Mesenchymal stem cell (in vitro differentiated cells and primary cell): Measurements from ENCODE around the gene HEXIM1.

Experiments used
- DNase-seq: peaks from one replicate; pipeline ENCODE4 v3.0.0-alpha.2; 2013
- H2AFZ ChIP-seq: one replicate; pipeline ENCODE4 v1.6.1; 2013; ENCODE audit warnings: low read depth, mild to moderate bottlenecking, control low read depth, inconsistent platforms, low read length, moderate library complexity
- H2AK5ac ChIP-seq: 2 replicates; pipeline ENCODE4 v1.6.1; 2013; ENCODE audit warnings: low read length, moderate library complexity, mild to moderate bottlenecking, inconsistent platforms; ENCODE audit not compliant: severe bottlenecking
- H2BK120ac ChIP-seq: one replicate; pipeline ENCODE4 v1.6.1; 2013; ENCODE audit warnings: low read depth, mild to moderate bottlenecking, inconsistent platforms, low read length, moderate library complexity
- H2BK12ac ChIP-seq, 2 experiments: one replicate each; pipeline ENCODE4 v1.6.1; 2013; ENCODE audit warnings: inconsistent platforms in 2 of 2, low read length in 2 of 2, mild to moderate bottlenecking in 2 of 2, moderate library complexity in 2 of 2, control low read depth in 1 of 2
- H2BK15ac ChIP-seq: one replicate; pipeline ENCODE4 v1.6.1; 2013; ENCODE audit warnings: mild to moderate bottlenecking, low read depth, inconsistent platforms; ENCODE audit not compliant: poor library complexity, severe bottlenecking
- H2BK5ac ChIP-seq: 2 replicates; pipeline ENCODE4 v1.6.1; 2013; ENCODE audit warnings: low read depth, mild to moderate bottlenecking, low read length, control low read depth, inconsistent platforms; ENCODE audit not compliant: poor library complexity, severe bottlenecking
- H3K14ac ChIP-seq, 2 experiments: one replicate each; pipeline ENCODE4 v1.6.1; 2013; ENCODE audit warnings: inconsistent platforms in 2 of 2, low read length in 2 of 2, control low read depth in 1 of 2, mild to moderate bottlenecking in 1 of 2, moderate library complexity in 1 of 2
- H3K18ac ChIP-seq, 2 experiments: one replicate each; pipeline ENCODE4 v1.6.1; 2013; ENCODE audit warnings: inconsistent platforms in 2 of 2, low read length in 2 of 2, control low read depth in 1 of 2, low read depth in 1 of 2, mild to moderate bottlenecking in 1 of 2
- H3K23ac ChIP-seq, 2 experiments: one replicate each; pipeline ENCODE4 v1.6.1; 2013; ENCODE audit warnings: inconsistent platforms in 2 of 2, low read length in 2 of 2, mild to moderate bottlenecking in 2 of 2, moderate library complexity in 2 of 2, control low read depth in 1 of 2
- H3K27ac ChIP-seq: 2 replicates; pipeline ENCODE4 v1.5.1; 2013; ENCODE audit warnings: mild to moderate bottlenecking, moderate library complexity, low read length, control low read depth, inconsistent platforms; ENCODE audit not compliant: poor library complexity, severe bottlenecking
- H3K27me3 ChIP-seq, 2 experiments: 2 replicates each; pipeline versions ENCODE4 v1.6.1 to v1.7.0; 2013; ENCODE audit warnings: low read length in 2 of 2, mild to moderate bottlenecking in 2 of 2, moderate library complexity in 2 of 2, control low read depth in 1 of 2, inconsistent platforms in 1 of 2; ENCODE audit not compliant: control insufficient read depth in 1 of 2, insufficient read depth in 1 of 2
- H3K36me3 ChIP-seq, 2 experiments: 2 replicates each; pipeline versions ENCODE4 v1.6.1 to v1.7.0; 2013; ENCODE audit warnings: low read length in 2 of 2, control low read depth in 1 of 2, inconsistent platforms in 1 of 2, low read depth in 1 of 2, mild to moderate bottlenecking in 1 of 2; ENCODE audit not compliant: insufficient read depth in 2 of 2, control insufficient read depth in 1 of 2
- H3K4ac ChIP-seq, 2 experiments: one replicate each; pipeline ENCODE4 v1.6.1; 2013; ENCODE audit warnings: inconsistent platforms in 2 of 2, low read length in 2 of 2, mild to moderate bottlenecking in 2 of 2, moderate library complexity in 2 of 2, control low read depth in 1 of 2, low read depth in 1 of 2
- H3K4me1 ChIP-seq: 2 replicates; pipeline ENCODE4 v1.6.1; 2013; ENCODE audit warnings: low read depth, low read length, control low read depth; ENCODE audit not compliant: control insufficient read depth, insufficient read depth
- H3K4me2 ChIP-seq: 2 replicates; pipeline ENCODE4 v1.6.1; 2013; ENCODE audit warnings: low read length, mild to moderate bottlenecking, inconsistent platforms; ENCODE audit not compliant: poor library complexity, severe bottlenecking
- H3K4me3 ChIP-seq, 2 experiments: 2 replicates each; pipeline versions ENCODE4 v1.5.1 to v1.7.0; 2013; ENCODE audit warnings: low read length in 2 of 2, mild to moderate bottlenecking in 2 of 2, control low read depth in 1 of 2, low read depth in 1 of 2; ENCODE audit not compliant: insufficient read depth in 1 of 2
- H3K79me1 ChIP-seq: replicated peaks from 2 replicates; pipeline ENCODE4 v1.6.1; 2013; ENCODE audit warnings: mild to moderate bottlenecking, control low read depth, low read length, inconsistent platforms; ENCODE audit not compliant: poor library complexity, severe bottlenecking
- H3K9ac ChIP-seq: 2 replicates; pipeline ENCODE4 v1.7.0; 2013; ENCODE audit warnings: mild to moderate bottlenecking, low read length, moderate library complexity
- H3K9me3 ChIP-seq: 2 replicates; pipeline ENCODE4 v1.7.0; 2013; ENCODE audit warnings: mild to moderate bottlenecking, low read length; ENCODE audit not compliant: control insufficient read depth
- H4K8ac ChIP-seq: one replicate; pipeline ENCODE4 v1.6.1; 2013; ENCODE audit warnings: inconsistent platforms, mild to moderate bottlenecking, low read length, moderate library complexity
- H4K91ac ChIP-seq: one replicate; pipeline ENCODE4 v1.6.1; 2013; ENCODE audit warnings: mild to moderate bottlenecking, low read length, inconsistent platforms
- WGBS: methylation state at CpG from one replicate; pipeline ENCODE4 v1.1.7; 2013; ENCODE audit warnings: mixed read lengths; 5-methylcytosine and 5-hydroxymethylcytosine counted together

Gene HEXIM1

DNA sequence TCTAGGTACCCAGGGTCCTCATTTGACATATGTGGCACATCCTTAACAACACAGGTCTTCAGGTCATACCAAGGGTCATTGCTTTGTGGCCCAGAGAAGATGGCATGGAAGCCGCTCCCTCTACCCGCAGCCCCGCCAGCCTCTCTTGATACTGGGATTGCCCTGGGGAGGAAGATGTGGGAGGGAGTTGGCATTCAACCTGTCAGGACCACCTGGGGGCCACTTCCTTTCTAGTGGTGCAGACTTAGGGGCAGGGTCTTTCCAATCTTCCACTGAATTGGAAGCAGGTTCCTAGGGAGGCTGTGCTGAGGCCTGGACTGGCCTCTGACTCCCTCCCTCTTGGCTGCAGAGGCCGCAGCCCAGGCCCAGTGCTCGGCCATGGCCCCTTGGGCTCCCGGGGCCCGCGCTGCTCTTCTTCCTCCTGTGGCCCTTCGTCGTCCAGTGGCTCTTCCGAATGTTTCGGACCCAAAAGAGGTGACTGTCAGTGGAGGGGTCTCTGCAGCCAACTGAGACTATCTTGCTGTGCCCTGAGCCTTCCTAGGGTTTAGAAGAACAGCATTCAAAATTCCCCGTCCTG, 5.1 kb upstream of the HEXIM1 start:
- Histone ChIP-seq H3K4me3 (peak overlapping the region in 1 of 2 experiments; percentile 70), H2BK5ac (no peak overlapping the region), H3K4me2 (no peak overlapping the region), H3K36me3 (peaks cover 0 to 8% of the 10 kb centered on the region in 2 experiments), H3K27me3 (no peaks in the 10 kb centered on the region), H3K9ac (peak overlapping the region; percentile 92), H2AK5ac (no peak overlapping the region), H3K27ac (no peak overlapping the region), H4K8ac (peak overlapping the region; percentile 58), H3K18ac (peak overlapping the region in 1 of 2 experiments; percentile 63), H3K14ac (no peak overlapping the region), H2BK12ac (no peak overlapping the region), H3K4ac (peak overlapping the region in 1 of 2 experiments; percentile 36), H4K91ac (peak overlapping the region; percentile 44), H3K23ac (no peak overlapping the region), H2AFZ (no peak overlapping the region), H2BK120ac (no peak overlapping the region), H2BK15ac (no peak overlapping the region), H3K79me1 (peaks cover 12% of the 10 kb centered on the region), H3K9me3 (no peaks in the 10 kb centered on the region), H3K4me1 (peaks cover 28% of the 10 kb centered on the region)
- DNase-seq, result no peak
- 84% methylated on average over 13 of the region's 13 CpGs for WGBS

DNA sequence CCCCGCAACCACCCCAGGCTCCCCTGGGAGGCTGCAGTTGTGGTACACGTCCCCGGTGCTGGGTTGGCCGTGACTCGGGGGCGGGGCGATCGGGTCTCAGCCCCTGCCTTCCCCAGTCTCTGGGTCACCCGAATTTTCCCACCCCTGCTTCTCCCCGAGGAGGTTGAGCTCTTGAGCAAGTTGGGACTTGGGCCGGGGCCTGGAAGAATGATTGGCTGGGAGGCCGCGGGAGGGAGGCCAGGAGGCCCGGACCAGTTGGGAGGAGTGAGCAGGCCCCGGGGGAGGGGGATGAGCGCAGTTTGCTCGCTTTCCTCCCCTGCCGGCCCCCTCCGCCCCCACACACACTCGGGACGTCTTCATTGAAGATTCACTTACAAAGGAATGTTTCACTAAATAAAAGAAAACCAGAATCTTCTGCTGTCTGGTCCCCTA, 4.5 kb upstream of the HEXIM1 start:
- Histone ChIP-seq H3K4me1 (peaks cover 28% of the 10 kb centered on the region), H3K4ac (peak overlapping the region in 1 of 2 experiments; percentile 88), H2BK15ac (peak overlapping the region; percentile 44), H4K91ac (no peak overlapping the region), H3K79me1 (peaks cover 12% of the 10 kb centered on the region), H3K9ac (peak overlapping the region; percentile 92), H3K14ac (no peak overlapping the region), H4K8ac (peak overlapping the region; percentile 58), H3K27me3 (no peaks in the 10 kb centered on the region), H3K36me3 (peaks cover 0 to 8% of the 10 kb centered on the region in 2 experiments), H2AFZ (no peak overlapping the region), H3K9me3 (no peaks in the 10 kb centered on the region), H2BK5ac (no peak overlapping the region), H3K23ac (no peak overlapping the region), H3K4me2 (peak overlapping the region; percentile 49), H3K27ac (peak overlapping the region; percentile 56), H3K18ac (peak overlapping the region in 1 of 2 experiments; percentile 63), H2BK120ac (peak overlapping the region; percentile 75), H2BK12ac (peak overlapping the region in 1 of 2 experiments; percentile 25), H3K4me3 (peak overlapping the region in 1 of 2 experiments; percentile 70), H2AK5ac (no peak overlapping the region)
- peak; percentile 57 for DNase-seq
- 20% methylated on average over 7 of the region's 21 CpGs for WGBS

DNA sequence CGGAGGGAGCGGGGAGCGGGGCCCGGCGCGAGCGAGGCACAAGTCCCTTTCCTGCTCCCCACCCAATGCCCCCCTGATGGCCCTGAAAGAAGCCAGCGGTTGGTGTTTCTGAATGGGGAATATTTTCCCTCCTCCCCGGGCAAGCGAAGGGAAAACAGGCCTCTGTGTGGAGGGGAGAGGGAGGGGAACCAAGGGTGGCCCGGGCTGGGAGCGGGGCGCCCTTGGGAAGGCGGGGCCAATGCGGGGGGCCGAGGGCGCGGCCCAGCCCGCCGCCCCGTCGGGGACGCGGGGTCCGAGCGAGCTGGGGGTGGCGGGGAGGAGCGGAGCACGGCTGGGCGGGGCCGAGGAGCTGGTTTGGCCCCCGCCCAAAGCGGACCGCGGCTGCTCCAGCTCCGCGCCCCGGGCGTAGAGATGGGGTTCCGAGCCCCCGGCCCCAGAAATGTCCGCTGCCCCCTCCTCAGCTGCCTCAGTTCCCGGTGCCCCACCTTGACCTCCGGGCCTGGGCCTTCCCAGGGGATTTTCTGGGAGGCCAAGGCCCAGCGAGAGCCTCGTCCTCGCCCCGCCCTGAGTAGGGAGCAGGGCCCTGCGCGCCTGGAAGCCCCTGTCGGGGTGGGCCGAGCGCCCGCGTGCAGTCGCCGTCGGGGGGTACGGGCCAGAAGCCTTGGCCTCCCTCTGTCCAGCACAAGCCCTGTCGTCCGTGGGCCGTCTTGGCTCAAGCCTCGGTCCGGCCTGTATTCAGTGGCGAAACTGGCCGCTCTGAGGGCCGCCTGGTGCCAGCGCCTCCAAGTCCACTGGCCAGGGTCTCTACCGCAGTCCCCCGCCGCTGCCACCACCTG, 3.9 kb upstream of the HEXIM1 start:
- peak overlapping the region; percentile 49 for H3K4me2 ChIP-seq
- peak overlapping the region; percentile 66 for H2BK15ac ChIP-seq
- peaks cover 28% of the 10 kb centered on the region for H3K4me1 ChIP-seq
- H3K4ac ChIP-seq, result peak overlapping the region; percentile 79 to 88
- peak overlapping the region; percentile 68 for H2AFZ ChIP-seq
- peak overlapping the region; percentile 79 to 90 for H2BK12ac ChIP-seq
- H2BK5ac ChIP-seq, result no peak overlapping the region
- peak overlapping the region; percentile 75 for H2BK120ac ChIP-seq
- WGBS, result 53% methylated on average over 56 of the region's 71 CpGs
- H3K23ac ChIP-seq, result no peak overlapping the region
- H4K8ac ChIP-seq, result peak overlapping the region; percentile 58
- H3K9ac ChIP-seq, result peak overlapping the region; percentile 92
- no peak for DNase-seq
- no peaks in the 10 kb centered on the region for H3K9me3 ChIP-seq
- peak overlapping the region; percentile 56 for H3K27ac ChIP-seq
- no peaks in the 10 kb centered on the region for H3K27me3 ChIP-seq
- peaks cover 0 to 8% of the 10 kb centered on the region in 2 experiments for H3K36me3 ChIP-seq
- peak overlapping the region in 1 of 2 experiments; percentile 70 for H3K4me3 ChIP-seq
- H2AK5ac ChIP-seq, result peak overlapping the region; percentile 70
- no peak overlapping the region for H3K14ac ChIP-seq
- H3K18ac ChIP-seq, result peak overlapping the region in 1 of 2 experiments; percentile 70
- H4K91ac ChIP-seq, result peak overlapping the region; percentile 87
- H3K79me1 ChIP-seq, result peaks cover 12% of the 10 kb centered on the region

DNA sequence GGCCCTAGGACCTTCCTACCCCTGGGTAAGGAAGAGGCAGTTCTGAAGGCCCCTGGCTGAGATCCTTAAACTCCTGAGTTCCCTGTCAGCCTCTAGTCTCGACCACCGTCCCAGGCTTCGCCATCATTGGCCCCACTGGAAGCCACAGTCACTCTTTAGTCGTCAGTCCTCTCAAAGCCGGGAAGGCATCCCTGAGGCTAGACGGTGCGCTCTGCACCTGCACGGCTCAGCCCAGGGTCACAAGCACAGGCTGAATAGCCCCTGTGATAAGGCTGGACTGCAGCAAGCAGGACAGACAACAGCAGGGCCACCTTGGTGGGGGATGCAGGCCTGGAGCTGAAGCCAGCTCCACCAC, 3.3 kb upstream of the HEXIM1 start:
- H2BK5ac ChIP-seq, result no peak overlapping the region
- H3K4me3 ChIP-seq, result peak overlapping the region in 1 of 2 experiments; percentile 58
- H3K14ac ChIP-seq, result no peak overlapping the region
- H3K9ac ChIP-seq, result peak overlapping the region; percentile 92
- H3K36me3 ChIP-seq, result peaks cover 0 to 13% of the 10 kb centered on the region in 2 experiments
- H3K4me2 ChIP-seq, result no peak overlapping the region
- H3K23ac ChIP-seq, result peak overlapping the region in 1 of 2 experiments; percentile 90
- no peak overlapping the region for H2BK120ac ChIP-seq
- peak overlapping the region; percentile 87 for H4K91ac ChIP-seq
- H3K79me1 ChIP-seq, result peaks cover 12% of the 10 kb centered on the region
- no peak overlapping the region for H2BK15ac ChIP-seq
- H2AFZ ChIP-seq, result no peak overlapping the region
- H2BK12ac ChIP-seq, result peak overlapping the region; percentile 79 to 90
- H3K4me1 ChIP-seq, result peaks cover 28% of the 10 kb centered on the region
- WGBS, result 94% methylated on average over 8 of the region's 8 CpGs
- no peak overlapping the region for H3K18ac ChIP-seq
- no peaks in the 10 kb centered on the region for H3K27me3 ChIP-seq
- H2AK5ac ChIP-seq, result peak overlapping the region; percentile 84
- H3K9me3 ChIP-seq, result no peaks in the 10 kb centered on the region
- peak overlapping the region; percentile 58 for H4K8ac ChIP-seq
- no peak for DNase-seq
- H3K4ac ChIP-seq, result peak overlapping the region in 1 of 2 experiments; percentile 24
- no peak overlapping the region for H3K27ac ChIP-seq
